Liver (tissue), 3 donors: ENCODE measurements around the gene PTH1R.

Source experiments
- EGR1 ChIP-seq, 2 donors: IDR thresholded peaks; 2 replicates each; pipeline ENCODE4 v1.6.1; 2016 to 2018; ENCODE audit warnings: antibody characterized with exemption in 2 of 2, low read depth in 2 of 2
- GABPA ChIP-seq, 2 donors: IDR thresholded peaks in 1 of 2; conservative IDR thresholded peaks in 1 of 2; 2 replicates each; pipeline ENCODE4 v1.6.1; 2016; ENCODE audit warnings: antibody characterized with exemption in 2 of 2, mild to moderate bottlenecking in 1 of 2, moderate library complexity in 1 of 2
- RXRA ChIP-seq, 2 donors: IDR thresholded peaks; 2 replicates each; pipeline ENCODE4 v1.6.1; 2017 to 2018; ENCODE audit warnings: antibody characterized with exemption in 2 of 2, mild to moderate bottlenecking in 1 of 2
- TAF1 ChIP-seq: conservative IDR thresholded peaks from 2 replicates; pipeline ENCODE4 v1.6.1; 2016; ENCODE audit warnings: antibody characterized with exemption, mild to moderate bottlenecking
- TF ChIP-seq, protein P1 (sequence below): fragments of 150-350 bp; IDR thresholded peaks from 2 replicates; pipeline ENCODE4 v1.5.1; 2017; ENCODE audit warnings: improper control_type of control experiment, low read depth, low read length; ENCODE audit not compliant: missing input control
- TF ChIP-seq, protein P2 (sequence below): IDR thresholded peaks from 2 replicates; pipeline ENCODE4 v1.6.1; 2016; ENCODE audit warnings: antibody characterized with exemption
- TF ChIP-seq, protein P3 (sequence below): IDR thresholded peaks from 2 replicates; pipeline ENCODE4 v1.6.1; 2016; ENCODE audit warnings: antibody characterized with exemption, mild to moderate bottlenecking
- donor health status: healthy.
- donor health status: healthy.

DNA sequence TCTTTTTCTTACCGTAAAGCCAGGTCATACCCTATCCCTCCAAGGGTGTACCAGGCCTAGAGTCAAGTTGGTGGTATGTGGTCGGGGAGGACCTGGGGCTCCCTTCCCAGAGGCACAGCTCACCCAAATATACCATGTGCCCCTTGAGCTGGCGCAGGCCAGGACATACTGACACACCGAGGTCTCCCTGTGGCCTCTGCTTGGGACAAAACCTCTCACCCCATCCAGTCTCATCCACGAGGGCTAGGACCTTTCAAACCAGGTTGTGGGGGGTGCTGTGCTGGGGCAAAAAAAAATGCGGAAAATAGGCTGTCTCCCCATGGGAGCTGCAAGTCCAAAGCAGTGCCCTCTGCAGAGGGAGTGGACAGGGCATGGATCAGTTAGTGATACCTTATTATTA lies 22.8 kb downstream of the PTH1R start:
- TF ChIP-seq TAF1 (no peak), EGR1 (IDR thresholded peaks at IDR 0.05; ENCODE audit: low read depth in 2 of 2) (no peak), GABPA (IDR thresholded peaks at IDR 0.05 in 1 of 2, conservative IDR thresholded peaks at IDR 0.05 in 1 of 2) (no peak), RXRA (IDR thresholded peaks at IDR 0.05) (no peak)
- TF ChIP-seq, protein P1, sequence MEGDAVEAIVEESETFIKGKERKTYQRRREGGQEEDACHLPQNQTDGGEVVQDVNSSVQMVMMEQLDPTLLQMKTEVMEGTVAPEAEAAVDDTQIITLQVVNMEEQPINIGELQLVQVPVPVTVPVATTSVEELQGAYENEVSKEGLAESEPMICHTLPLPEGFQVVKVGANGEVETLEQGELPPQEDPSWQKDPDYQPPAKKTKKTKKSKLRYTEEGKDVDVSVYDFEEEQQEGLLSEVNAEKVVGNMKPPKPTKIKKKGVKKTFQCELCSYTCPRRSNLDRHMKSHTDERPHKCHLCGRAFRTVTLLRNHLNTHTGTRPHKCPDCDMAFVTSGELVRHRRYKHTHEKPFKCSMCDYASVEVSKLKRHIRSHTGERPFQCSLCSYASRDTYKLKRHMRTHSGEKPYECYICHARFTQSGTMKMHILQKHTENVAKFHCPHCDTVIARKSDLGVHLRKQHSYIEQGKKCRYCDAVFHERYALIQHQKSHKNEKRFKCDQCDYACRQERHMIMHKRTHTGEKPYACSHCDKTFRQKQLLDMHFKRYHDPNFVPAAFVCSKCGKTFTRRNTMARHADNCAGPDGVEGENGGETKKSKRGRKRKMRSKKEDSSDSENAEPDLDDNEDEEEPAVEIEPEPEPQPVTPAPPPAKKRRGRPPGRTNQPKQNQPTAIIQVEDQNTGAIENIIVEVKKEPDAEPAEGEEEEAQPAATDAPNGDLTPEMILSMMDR: no peak
- TF ChIP-seq, protein P2, sequence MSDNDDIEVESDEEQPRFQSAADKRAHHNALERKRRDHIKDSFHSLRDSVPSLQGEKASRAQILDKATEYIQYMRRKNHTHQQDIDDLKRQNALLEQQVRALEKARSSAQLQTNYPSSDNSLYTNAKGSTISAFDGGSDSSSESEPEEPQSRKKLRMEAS: no peak
- TF ChIP-seq, protein P3, sequence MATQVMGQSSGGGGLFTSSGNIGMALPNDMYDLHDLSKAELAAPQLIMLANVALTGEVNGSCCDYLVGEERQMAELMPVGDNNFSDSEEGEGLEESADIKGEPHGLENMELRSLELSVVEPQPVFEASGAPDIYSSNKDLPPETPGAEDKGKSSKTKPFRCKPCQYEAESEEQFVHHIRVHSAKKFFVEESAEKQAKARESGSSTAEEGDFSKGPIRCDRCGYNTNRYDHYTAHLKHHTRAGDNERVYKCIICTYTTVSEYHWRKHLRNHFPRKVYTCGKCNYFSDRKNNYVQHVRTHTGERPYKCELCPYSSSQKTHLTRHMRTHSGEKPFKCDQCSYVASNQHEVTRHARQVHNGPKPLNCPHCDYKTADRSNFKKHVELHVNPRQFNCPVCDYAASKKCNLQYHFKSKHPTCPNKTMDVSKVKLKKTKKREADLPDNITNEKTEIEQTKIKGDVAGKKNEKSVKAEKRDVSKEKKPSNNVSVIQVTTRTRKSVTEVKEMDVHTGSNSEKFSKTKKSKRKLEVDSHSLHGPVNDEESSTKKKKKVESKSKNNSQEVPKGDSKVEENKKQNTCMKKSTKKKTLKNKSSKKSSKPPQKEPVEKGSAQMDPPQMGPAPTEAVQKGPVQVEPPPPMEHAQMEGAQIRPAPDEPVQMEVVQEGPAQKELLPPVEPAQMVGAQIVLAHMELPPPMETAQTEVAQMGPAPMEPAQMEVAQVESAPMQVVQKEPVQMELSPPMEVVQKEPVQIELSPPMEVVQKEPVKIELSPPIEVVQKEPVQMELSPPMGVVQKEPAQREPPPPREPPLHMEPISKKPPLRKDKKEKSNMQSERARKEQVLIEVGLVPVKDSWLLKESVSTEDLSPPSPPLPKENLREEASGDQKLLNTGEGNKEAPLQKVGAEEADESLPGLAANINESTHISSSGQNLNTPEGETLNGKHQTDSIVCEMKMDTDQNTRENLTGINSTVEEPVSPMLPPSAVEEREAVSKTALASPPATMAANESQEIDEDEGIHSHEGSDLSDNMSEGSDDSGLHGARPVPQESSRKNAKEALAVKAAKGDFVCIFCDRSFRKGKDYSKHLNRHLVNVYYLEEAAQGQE: no peak
